Hematopoietic multipotent progenitor cell treated with erythropoietin and hydrocortisone succinate and interleukin-3 and kit ligand, for 15 days (in vitro differentiated cells): ENCODE measurements around the gene TMPRSS4.
A peak's percentile ranks its signal among the peaks of the same experiment; 100 is the strongest.

Experiments used
- DNase-seq: peaks from one replicate; pipeline ENCODE4 v3.0.0-alpha.2; 2015; ENCODE audit warnings: low spot score

TMPRSS4 gene

DNA sequence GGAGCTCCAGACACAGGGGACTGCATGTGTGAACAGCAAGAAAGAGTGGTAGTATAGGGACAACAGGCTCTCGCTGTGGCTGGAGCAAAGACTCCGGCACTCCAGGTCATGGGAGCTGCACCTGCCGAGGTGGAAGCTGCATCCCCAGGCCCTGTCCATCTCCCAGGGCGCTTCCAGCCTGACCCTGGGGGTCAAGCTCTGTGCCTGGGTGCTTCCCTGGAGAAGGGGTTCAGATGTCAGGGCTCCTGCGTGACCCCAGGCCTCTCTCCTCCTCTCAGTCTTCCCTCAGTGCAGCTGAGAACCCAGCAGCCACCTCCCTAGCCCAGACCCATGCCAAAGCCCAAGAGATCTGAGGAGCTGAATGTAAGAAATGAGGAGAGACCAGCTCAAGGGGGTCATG is 3.4 kb downstream of the TMPRSS4 start:
- DNase-seq = no peak

DNA sequence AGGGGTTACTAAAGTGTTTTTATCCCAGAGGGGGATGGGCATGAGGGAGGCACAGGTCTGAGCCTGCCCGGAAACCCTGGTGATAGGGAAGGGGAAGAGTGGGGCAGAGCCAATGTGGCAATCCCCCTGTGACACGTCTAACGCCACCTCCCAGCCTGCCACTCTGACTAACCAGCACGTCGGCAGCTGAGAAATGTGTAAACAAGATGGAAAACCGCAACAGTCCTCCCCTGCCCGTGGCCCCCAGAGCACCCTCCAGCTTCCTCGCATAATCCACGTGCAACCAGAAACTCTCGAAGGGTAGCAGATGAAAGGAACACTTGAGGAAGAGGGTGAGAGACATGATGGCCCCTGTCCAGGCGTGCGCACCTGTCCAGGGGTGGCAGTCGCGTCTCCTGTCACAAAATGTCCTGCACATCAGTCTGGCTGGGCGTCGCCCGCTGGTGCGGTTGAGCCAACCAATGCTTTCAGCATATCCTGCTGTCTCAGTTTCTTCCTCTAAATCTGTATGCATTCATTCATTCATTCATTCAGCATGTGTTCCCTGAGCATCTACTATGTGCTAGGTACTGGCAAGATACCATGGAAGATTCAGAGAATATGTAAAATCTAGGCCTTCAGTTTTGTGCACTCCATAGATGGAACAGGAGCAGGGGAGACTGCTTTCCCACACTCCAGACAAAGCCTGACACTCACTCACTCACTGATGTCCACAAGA is 4.5 kb downstream of the TMPRSS4 start:
- no peak for DNase-seq

DNA sequence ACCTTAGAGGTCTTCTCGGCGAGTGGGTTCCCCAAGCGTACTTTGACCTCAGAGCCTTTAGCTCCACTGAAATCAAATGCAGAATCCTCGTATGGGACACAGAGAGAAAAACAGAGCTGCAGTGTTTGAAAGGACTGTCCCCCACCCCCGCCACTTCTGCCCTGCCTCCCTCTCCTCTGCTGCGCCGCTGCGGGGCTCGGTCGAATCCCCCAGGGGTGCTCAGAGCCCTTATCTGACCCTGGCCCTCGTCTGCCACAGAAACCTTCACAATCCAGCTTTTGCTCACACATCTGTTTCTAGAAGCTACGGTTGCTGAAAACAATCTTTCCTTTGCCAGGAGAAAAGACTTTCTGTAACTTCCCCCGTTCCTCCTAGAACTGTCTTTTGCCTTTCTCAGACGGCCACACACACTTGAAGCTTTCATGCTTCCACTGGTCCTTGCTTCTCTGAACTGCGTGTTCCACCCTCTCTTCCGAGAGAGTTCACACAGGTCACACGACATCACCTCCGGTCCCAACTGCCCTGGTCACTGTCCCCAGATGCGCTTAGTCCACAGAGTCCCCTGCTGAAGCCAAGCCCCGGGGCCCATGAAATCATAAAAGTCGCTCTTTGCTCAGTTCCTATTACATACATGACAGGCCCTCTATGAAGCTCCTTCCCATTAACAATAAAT is 6.1 kb downstream of the TMPRSS4 start:
- no peak for DNase-seq

GRCh38 chr11:118084247-118084646 is 7.4 kb downstream of the TMPRSS4 start:
- no peak for DNase-seq

DNA sequence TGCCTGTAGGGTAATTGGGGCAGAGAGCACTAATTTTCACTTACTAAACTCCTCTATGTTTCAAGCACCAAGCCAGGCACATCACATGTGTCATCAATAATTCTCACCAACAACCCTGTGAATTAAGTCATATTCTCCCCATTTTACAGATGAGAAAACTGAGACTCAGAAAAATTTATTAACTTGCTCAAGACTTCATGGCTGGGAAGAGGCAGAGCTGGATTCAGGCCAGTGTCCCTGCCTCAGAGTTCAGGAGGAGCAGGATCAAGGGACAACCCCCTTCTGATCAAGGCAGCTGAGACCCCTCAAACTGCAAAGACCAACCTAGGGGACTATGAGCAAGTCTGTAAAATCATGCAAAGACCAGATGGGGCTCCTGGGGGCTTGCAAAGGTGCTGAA is 7.8 kb downstream of the TMPRSS4 start:
- DNase-seq = no peak

GRCh38 chr11:118086913-118087768 is 10.3 kb downstream of the TMPRSS4 start, which contains the start of gene SMIM35:
SMIM35 (minus strand) TSS chr11:118086963; CDS start chr11:118086757, 206 bp downstream.
- no peak for DNase-seq

- no peak for DNase-seq
These were observed 11.1 kb downstream of the TMPRSS4 start for GRCh38 chr11:118087931-118088330.

DNA sequence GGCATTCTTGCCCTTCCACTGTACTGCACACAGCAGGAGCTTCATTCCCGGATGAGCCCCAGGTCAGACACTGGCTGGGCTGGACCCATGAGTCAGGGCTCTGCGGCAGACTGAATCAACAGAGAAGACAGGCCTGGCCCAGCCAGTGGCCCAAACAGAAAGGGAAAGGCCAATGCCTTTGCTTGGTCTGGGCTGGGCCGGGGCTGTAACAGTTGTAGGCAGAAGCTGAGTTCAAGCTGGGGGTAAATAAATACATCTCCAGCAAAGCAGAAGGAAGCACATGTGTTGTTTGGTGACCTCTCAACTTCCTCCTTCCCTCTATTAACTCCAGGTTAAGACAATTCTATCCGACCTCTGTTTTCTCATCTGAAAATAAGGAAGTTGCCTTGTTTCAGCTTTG is 11.7 kb downstream of the TMPRSS4 start:
- DNase-seq = no peak

- no peak for DNase-seq
These were observed 13.8 kb downstream of the TMPRSS4 start for GRCh38 chr11:118090545-118091162.

DNA sequence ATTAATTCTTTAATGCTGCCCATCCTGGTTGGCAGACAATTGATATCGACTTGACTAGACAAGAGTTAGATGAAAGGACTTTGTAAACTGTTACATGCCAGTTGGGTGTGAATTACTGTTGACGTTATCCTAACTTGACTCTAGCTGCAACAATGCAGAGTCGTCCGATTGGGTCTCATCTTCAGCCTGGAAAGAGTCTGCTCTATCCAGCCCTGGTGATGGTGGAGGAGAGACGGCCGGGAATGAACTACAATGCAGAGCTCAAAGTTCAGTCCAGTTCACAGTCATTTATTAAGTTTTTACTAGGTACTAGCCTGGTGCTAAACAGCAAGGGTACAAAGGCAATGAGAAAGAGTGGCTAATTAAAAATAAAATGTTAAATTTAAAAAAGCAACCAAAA is 14.8 kb downstream of the TMPRSS4 start:
- DNase-seq = no peak

DNA sequence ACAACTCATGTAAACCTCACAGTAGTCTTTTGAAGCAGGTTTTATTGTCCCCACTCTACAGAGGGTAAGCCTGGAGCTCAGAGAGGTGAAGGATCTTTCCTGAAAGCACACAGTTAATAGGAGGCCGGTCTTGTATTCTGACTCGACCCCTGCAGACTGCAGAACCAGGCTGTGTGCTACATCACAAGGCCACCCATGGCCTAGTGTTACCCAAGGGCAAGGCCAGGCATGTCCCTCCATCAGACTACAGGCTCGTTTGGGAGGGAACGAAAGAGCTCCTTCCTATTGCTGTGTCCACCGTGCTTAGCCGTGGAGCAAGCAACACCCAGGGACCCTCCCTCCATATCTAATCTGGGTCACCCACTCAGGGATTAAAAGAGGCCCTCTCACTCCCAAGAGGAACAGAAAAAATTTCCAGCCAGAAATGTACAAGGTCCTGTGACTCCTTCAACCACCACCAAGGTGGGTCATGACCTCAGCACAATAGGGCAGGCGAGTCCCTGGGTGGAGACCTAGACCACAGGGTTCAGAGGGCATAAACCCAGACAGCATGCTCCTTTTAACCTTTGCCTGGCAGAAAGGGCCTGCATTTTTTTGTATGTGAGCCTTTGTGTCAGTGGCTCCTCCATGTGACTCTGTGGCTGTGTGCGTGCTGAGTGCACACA is 16.2 kb downstream of the TMPRSS4 start:
- no peak for DNase-seq

GRCh38 chr11:118095493-118095892 is 18.6 kb downstream of the TMPRSS4 start:
- DNase-seq = no peak

DNA sequence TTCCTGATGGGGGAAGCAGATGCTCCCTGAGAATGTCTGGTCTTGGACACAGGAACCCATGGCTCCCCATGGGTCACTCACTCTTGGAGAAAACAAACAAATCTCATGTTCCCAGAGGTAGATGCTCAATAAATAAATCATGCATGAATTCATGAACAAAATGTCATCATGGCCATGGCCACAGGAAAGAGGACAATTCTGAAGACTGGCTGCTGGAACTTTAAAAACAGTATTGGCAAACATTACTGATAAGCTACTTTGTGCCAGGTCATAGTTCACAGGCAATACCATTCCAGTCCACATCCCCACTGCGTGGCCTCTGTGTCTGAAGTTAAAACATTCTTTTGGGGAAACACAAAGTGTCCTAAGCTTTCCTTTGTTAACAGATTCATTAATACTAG is 19.1 kb downstream of the TMPRSS4 start:
- no peak for DNase-seq

GRCh38 chr11:118098996-118099837 is 22.3 kb downstream of the TMPRSS4 start:
- no peak for DNase-seq

- no peak for DNase-seq
These were observed 23.1 kb downstream of the TMPRSS4 start for GRCh38 chr11:118099838-118100556.

- no peak for DNase-seq
These were observed 23.9 kb downstream of the TMPRSS4 start for GRCh38 chr11:118100691-118101232.

DNA sequence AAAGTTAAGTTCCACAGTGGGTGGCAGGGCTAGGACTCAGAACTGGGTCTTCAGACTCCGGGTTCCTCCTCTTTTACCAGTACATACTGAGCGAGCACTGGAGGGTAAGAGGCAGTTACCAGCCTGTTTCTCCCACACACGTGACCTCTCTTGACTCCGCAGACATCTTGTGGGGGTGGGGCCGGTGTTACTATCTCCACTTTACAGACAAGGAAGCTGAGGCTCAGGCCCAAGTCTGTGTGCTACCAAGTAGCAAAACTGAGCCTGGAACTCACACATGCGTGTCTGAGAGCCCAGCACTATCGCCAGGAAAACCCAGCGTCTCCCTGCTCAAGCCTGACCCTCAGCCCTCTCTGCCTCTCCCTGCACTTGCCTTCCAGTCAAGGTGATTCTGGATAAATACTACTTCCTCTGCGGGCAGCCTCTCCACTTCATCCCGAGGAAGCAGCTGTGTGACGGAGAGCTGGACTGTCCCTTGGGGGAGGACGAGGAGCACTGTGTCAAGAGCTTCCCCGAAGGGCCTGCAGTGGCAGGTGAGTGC is 25.9 kb downstream of the TMPRSS4 start:
- peak; percentile 85 for DNase-seq

DNA sequence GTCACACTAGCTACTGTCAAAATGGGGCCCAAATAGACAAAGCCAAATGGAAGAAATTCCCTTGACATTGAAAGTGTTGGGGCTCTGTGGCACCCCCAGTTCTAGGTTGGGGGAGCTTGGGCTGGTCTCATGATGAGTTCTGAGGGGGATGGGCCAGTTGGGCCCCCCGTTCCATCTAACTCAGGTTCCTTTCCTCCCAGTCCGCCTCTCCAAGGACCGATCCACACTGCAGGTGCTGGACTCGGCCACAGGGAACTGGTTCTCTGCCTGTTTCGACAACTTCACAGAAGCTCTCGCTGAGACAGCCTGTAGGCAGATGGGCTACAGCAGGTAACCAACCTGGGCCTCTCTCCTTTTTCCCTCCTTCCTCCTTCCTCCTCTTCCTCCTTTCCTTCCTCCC is 27.6 kb downstream of the TMPRSS4 start:
- no peak for DNase-seq

DNA sequence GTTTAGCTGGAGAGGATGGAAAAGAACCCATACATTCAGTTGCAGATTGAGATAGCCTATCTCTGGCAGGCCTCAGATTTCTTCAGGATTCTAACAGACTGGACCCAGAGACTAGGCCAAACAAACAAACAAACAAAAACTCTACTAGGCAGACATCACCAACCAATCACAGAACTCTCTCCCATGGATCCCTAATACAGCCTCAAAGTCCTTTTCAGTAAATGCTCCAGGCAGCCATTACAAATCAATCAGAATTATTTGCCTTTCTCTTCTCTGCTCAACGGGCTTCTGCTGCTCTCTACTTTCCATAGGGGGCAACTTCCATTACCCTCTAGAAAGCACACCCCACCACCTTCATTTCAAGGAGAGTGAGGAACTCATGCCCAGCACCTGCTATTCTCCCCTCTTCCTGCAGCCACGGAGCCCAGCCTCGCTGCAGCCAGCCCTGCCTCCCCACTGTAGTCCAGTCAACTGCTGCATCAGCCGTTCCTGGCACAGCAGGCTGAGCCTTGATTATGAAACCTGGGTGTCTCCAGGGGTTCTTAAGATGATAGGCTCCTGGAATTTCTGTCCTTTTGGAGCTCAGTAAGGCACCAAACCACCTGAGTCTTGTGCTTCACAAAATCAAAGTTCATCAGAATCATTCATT is 28.9 kb downstream of the TMPRSS4 start:
- no peak for DNase-seq
